22Rv1 (cell line): Measurements from ENCODE around the gene DAB1.

ENCODE experiments used
- CTCF ChIP-seq: fragments of 450-650 bp; IDR thresholded peaks from 2 replicates; pipeline ENCODE4 v1.5.1; 2017; ENCODE audit warnings: mild to moderate bottlenecking
- ZFX ChIP-seq: fragments of 450-650 bp; IDR thresholded peaks from 2 replicates; pipeline ENCODE4 v1.6.1; 2017; ENCODE audit warnings: antibody characterized with exemption, borderline replicate concordance

- no peak for TF ChIP-seq CTCF
- no peak for TF ChIP-seq ZFX
Observed at GRCh38 chr1:57206038-57206437, 217.8 kb downstream of the DAB1 start.
